Vagina (tissue), 2 donors: ENCODE results near the gene OR2A2.

Source experiments
- POLR2A ChIP-seq, 2 donors: fragments of 450-650 bp; IDR thresholded peaks; one replicate each; pipeline ENCODE4 v1.6.1; 2017; ENCODE audit warnings: antibody characterized with exemption in 2 of 2, mild to moderate bottlenecking in 2 of 2, moderate library complexity in 2 of 2
- POLR2AphosphoS5 ChIP-seq, 2 donors: sonication (generic); formaldehyde crosslinking; IDR thresholded peaks; one replicate each; pipeline ENCODE4 v1.9.0; 2017; ENCODE audit warnings: antibody characterized with exemption in 2 of 2, mild to moderate bottlenecking in 2 of 2, low read depth in 1 of 2; ENCODE audit not compliant: insufficient read depth in 1 of 2
- TF ChIP-seq, protein P1 (sequence below), 3 experiments: fragments of 450-650 bp in 2 of 3; fragments of 200-600 bp in 1 of 3; sonication (generic) in 1 of 3; IDR thresholded peaks; one replicate each; pipeline ENCODE4 v1.5.1; 2017 to 2019; ENCODE audit warnings: antibody characterized with exemption in 3 of 3, mild to moderate bottlenecking in 2 of 3, moderate library complexity in 2 of 3

- TF ChIP-seq, protein P1, sequence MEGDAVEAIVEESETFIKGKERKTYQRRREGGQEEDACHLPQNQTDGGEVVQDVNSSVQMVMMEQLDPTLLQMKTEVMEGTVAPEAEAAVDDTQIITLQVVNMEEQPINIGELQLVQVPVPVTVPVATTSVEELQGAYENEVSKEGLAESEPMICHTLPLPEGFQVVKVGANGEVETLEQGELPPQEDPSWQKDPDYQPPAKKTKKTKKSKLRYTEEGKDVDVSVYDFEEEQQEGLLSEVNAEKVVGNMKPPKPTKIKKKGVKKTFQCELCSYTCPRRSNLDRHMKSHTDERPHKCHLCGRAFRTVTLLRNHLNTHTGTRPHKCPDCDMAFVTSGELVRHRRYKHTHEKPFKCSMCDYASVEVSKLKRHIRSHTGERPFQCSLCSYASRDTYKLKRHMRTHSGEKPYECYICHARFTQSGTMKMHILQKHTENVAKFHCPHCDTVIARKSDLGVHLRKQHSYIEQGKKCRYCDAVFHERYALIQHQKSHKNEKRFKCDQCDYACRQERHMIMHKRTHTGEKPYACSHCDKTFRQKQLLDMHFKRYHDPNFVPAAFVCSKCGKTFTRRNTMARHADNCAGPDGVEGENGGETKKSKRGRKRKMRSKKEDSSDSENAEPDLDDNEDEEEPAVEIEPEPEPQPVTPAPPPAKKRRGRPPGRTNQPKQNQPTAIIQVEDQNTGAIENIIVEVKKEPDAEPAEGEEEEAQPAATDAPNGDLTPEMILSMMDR (IDR thresholded peaks at IDR 0.05), result no peak
- TF ChIP-seq POLR2AphosphoS5 (IDR thresholded peaks at IDR 0.05; ENCODE audit: insufficient read depth in 1 of 2, low read depth in 1 of 2) (no peak), POLR2A (IDR thresholded peaks at IDR 0.05) (no peak)
Observed at GRCh38 chr7:144090667-144091066, 18.7 kb upstream of the OR2A2 start.
